Adrenal gland (tissue), 12 donors: ENCODE data around the gene TRIM58. TPM values are rescaled to one million over a fixed set of nuclear protein-coding genes. Genes with fewer than 3 reads are reported as not detected.

Source experiments
- DNase-seq, 7 donors: peaks; one replicate each; pipeline ENCODE4 v3.0.0-alpha.2; 2019 to 2020
- H3K27ac ChIP-seq, 5 donors: fragments of 200-600 bp; sonication (generic) in 4 of 5; 1 replicate in 3 of 5; 2 replicates in 2 of 5; pipeline versions ENCODE4 v1.5.1 to v1.8.0; 2016 to 2020; ENCODE audit warnings: mild to moderate bottlenecking in 1 of 5
- H3K27me3 ChIP-seq: fragments of 200-600 bp; 2 replicates; pipeline ENCODE4 v1.8.0; 2021
- H3K36me3 ChIP-seq, 2 donors: fragments of 200-600 bp; replicated peaks in 1 of 2; 1 replicate in 1 of 2; 2 replicates in 1 of 2; pipeline versions ENCODE4 v1.5.1 to v1.8.0; 2018 to 2022
- H3K4me1 ChIP-seq, 2 donors: fragments of 200-600 bp; replicated peaks in 1 of 2; 1 replicate in 1 of 2; 2 replicates in 1 of 2; pipeline versions ENCODE4 v1.5.1 to v1.8.0; 2018 to 2021
- H3K4me3 ChIP-seq, 4 donors: fragments of 200-600 bp; sonication (generic) in 3 of 4; one replicate each; pipeline ENCODE4 v1.5.1; 2016 to 2018
- H3K9me3 ChIP-seq, 3 donors: fragments of 200-600 bp; sonication (generic) in 1 of 3; replicated peaks in 1 of 3; 1 replicate in 2 of 3; 2 replicates in 1 of 3; pipeline versions ENCODE4 v1.5.1 to v1.8.0; 2016 to 2021
- CTCF ChIP-seq, 6 experiments: fragments of 450-650 bp in 4 of 6; fragments of 200-600 bp in 2 of 6; sonication (generic) in 1 of 6; IDR thresholded peaks; 1 replicate in 5 of 6; 2 replicates in 1 of 6; pipeline versions ENCODE4 v1.5.1 to v1.8.0; 2016 to 2021; ENCODE audit warnings: antibody characterized with exemption in 6 of 6, mild to moderate bottlenecking in 2 of 6, moderate library complexity in 1 of 6
- POLR2A ChIP-seq, 2 donors: fragments of 450-650 bp; IDR thresholded peaks; one replicate each; pipeline ENCODE4 v1.6.1; 2017; ENCODE audit warnings: antibody characterized with exemption in 2 of 2, mild to moderate bottlenecking in 2 of 2, moderate library complexity in 1 of 2
- WGBS, 4 donors: extraction: QIAGEN DNeasy Blood & Tissue Kit in 2 of 4; methylation state at CpG; one replicate each; pipeline versions ENCODE4 v1.1.5 to v1.1.7; 2013 to 2017; 5-methylcytosine and 5-hydroxymethylcytosine counted together
- intact Hi-C, 2 donors: fragments of 100-400 bp; cut with DNase I; formaldehyde crosslinking; loops; one replicate each; pipeline versions ENCODE4 v1.14.1 to v1.15.0; 2022 to 2023
- polyA plus RNA-seq, 3 donors: library from polyadenylated mRNA; stranded (reverse); fragments of 200-250 nt in 2 of 3; fragments of 350-450 nt in 1 of 3; fragmentation: Illumina TruSeq in 1 of 3; extraction: RNeasy Lipid Tissue Mini Kit (QIAGEN cat#74804) in 1 of 3; gene quantifications; one replicate each; pipeline ENCODE4 v1.2.3, GENCODE V29; 2013 to 2014
- total RNA-seq, 9 donors: library from RNA; depleted of rRNA in 4 of 9; stranded (reverse); fragments of >200 nt in 4 of 9; fragments of 120-200 nt in 1 of 9; fragmentation: NEBNext Ultra II Directional in 1 of 9; extraction: Animal tissue kit (Norgen Biotek cat#: 25700) in 1 of 9; gene quantifications; one replicate each; pipeline versions ENCODE4 v1.1.0 to v1.2.4, GENCODE V29; 2013 to 2023
- donor health status: healthy with polysubstance abuse.
- donor health status: Bipolar disorder and iron deficiency.
- donor health status: DM: yes; HTN: yes; CAD: no.
- donor health status: DM: no; HTN: no; CAD: no.
- donor health status: DM: no; HTN: no; CAD: no.
- donor health status: DM: yes; HTN: yes; CAD: no.

The TRIM58 gene
- total and polyA plus RNA-seq, 12 donors, result 0.08 to 8.0 (median 0.53) TPM; not detected in 1

GRCh38 chr1:247825362-247825761, 31.6 kb upstream of the TRIM58 start:
- Histone ChIP-seq H3K36me3 (no peaks in the 10 kb centered on the region), H3K4me1 (no peaks in the 10 kb centered on the region), H3K27me3 (no peaks in the 10 kb centered on the region), H3K4me3 (no peak overlapping the region), H3K9me3 (peaks cover 0 to 9% (median 0%) of the 10 kb centered on the region in 3 donors), H3K27ac (no peak overlapping the region)
- 81 to 93% (median 83%) methylated on average over 12 to 13 of the region's 13 CpGs for WGBS, 4 donors
- no peak for DNase-seq
- intact Hi-C loops, result no loop called here
- TF ChIP-seq POLR2A (IDR thresholded peaks at IDR 0.05) (no peak), CTCF (IDR thresholded peaks at IDR 0.05) (no peak)

- H3K9me3 ChIP-seq, result no peaks in the 10 kb centered on the region
- TF ChIP-seq CTCF (IDR thresholded peaks at IDR 0.05), result no peak
- no peak for TF ChIP-seq POLR2A (IDR thresholded peaks at IDR 0.05)
- intact Hi-C loops, result no loop called here
- no peak overlapping the region for H3K27ac ChIP-seq
- DNase-seq, result no peak
- 0 to 58% (median 0%) methylated on average over 1 of the region's 1 CpG for WGBS, 4 donors
- no peaks in the 10 kb centered on the region for H3K4me1 ChIP-seq
- H3K4me3 ChIP-seq, result no peak overlapping the region
- no peaks in the 10 kb centered on the region for H3K27me3 ChIP-seq
- H3K36me3 ChIP-seq, result no peaks in the 10 kb centered on the region
These were observed 27.3 kb upstream of the TRIM58 start for GRCh38 chr1:247829656-247830055.

- intact Hi-C loops, result no loop called here
- Histone ChIP-seq H3K27me3 (no peaks in the 10 kb centered on the region), H3K4me1 (no peaks in the 10 kb centered on the region), H3K9me3 (no peaks in the 10 kb centered on the region), H3K4me3 (no peak overlapping the region), H3K36me3 (no peaks in the 10 kb centered on the region), H3K27ac (no peak overlapping the region)
- 63 to 71% (median 68%) methylated on average over 6 of the region's 6 CpGs for WGBS, 4 donors
- TF ChIP-seq CTCF (IDR thresholded peaks at IDR 0.05) (no peak), POLR2A (IDR thresholded peaks at IDR 0.05) (no peak)
- DNase-seq, result no peak
These were observed 23.4 kb upstream of the TRIM58 start for GRCh38 chr1:247833601-247834000.

DNA sequence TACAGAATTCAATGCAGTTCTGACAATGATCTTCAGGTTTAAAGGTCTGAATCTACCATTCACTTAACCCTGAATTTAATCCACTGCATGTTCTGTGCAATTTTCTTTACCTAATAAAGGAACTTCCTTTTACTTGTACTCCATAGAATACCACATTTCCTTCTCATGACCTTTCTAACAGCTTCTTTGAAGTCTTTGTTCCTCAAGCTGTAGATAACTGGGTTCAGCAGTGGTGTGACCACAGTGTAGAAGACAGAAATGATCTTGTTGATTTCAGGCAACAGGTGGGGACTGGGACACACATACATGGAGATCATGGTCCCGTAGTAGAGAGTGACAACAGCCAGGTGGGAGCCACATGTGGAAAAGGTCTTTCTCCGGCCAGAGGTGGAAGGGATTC, 16.2 kb upstream of the TRIM58 start:
- no peak overlapping the region for H3K27ac ChIP-seq
- TF ChIP-seq CTCF (IDR thresholded peaks at IDR 0.05) (no peak), POLR2A (IDR thresholded peaks at IDR 0.05) (no peak)

More for the DNA sequence above, 16.2 kb upstream of the TRIM58 start:
- WGBS, 4 donors, result 74 to 95% (median 85%) methylated on average over 2 of the region's 2 CpGs
- DNase-seq, result no peak
- Histone ChIP-seq H3K9me3 (no peaks in the 10 kb centered on the region), H3K36me3 (no peaks in the 10 kb centered on the region), H3K4me1 (no peaks in the 10 kb centered on the region), H3K27me3 (no peaks in the 10 kb centered on the region), H3K4me3 (no peak overlapping the region)
- intact Hi-C loops, result no loop called here
